KMS-11 (cell line): ENCODE measurements around the gene ATP10D.

ENCODE experiments used
- H2AFZ ChIP-seq: fragments of 200-600 bp; sonication (generic); 2 replicates; pipeline ENCODE4 v1.6.1; 2016; ENCODE audit warnings: antibody characterized with exemption, mixed run types, low read depth
- H3K27ac ChIP-seq: fragments of 200-600 bp; sonication (generic); 2 replicates; pipeline ENCODE4 v1.6.1; 2016; ENCODE audit warnings: mild to moderate bottlenecking, mixed run types
- H3K27me3 ChIP-seq: fragments of 200-600 bp; sonication (generic); 2 replicates; pipeline ENCODE4 v1.6.1; 2017; ENCODE audit warnings: mild to moderate bottlenecking, low read depth, mixed run types, moderate library complexity; ENCODE audit not compliant: insufficient read depth
- H3K36me3 ChIP-seq: fragments of 200-600 bp; sonication (generic); 2 replicates; pipeline ENCODE4 v1.6.1; 2017; ENCODE audit warnings: mild to moderate bottlenecking, mixed run types; ENCODE audit not compliant: insufficient read depth
- H3K4me1 ChIP-seq: fragments of 200-600 bp; sonication (generic); 2 replicates; pipeline ENCODE4 v1.6.1; 2016; ENCODE audit warnings: mild to moderate bottlenecking, low read depth, mixed run types; ENCODE audit not compliant: poor library complexity, severe bottlenecking
- H3K4me2 ChIP-seq: fragments of 200-600 bp; sonication (generic); 2 replicates; pipeline ENCODE4 v1.7.0; 2016; ENCODE audit warnings: mild to moderate bottlenecking, mixed run types
- H3K4me3 ChIP-seq: fragments of 200-600 bp; sonication (generic); IDR thresholded peaks from 2 replicates; pipeline ENCODE4 v1.6.1; 2017; ENCODE audit warnings: low read depth, low read length, mixed read lengths; ENCODE audit not compliant: insufficient read depth
- H3K79me2 ChIP-seq: fragments of 200-600 bp; sonication (generic); 2 replicates; pipeline ENCODE4 v1.6.1; 2016; ENCODE audit warnings: low read depth, mixed run types; ENCODE audit not compliant: insufficient read depth
- H3K9ac ChIP-seq: fragments of 200-600 bp; sonication (generic); 2 replicates; pipeline ENCODE4 v1.6.1; 2016; ENCODE audit warnings: mild to moderate bottlenecking, mixed run types
- H4K20me1 ChIP-seq: fragments of 200-600 bp; sonication (generic); 2 replicates; pipeline ENCODE4 v1.6.1; 2016; ENCODE audit warnings: mild to moderate bottlenecking, mixed run types; ENCODE audit not compliant: insufficient read depth
- CTCF ChIP-seq: fragments of 200-600 bp; sonication (generic); conservative IDR thresholded peaks from 2 replicates; pipeline ENCODE4 v1.6.1; 2017; ENCODE audit warnings: low read depth, mild to moderate bottlenecking, antibody characterized with exemption, low read length, moderate library complexity, mixed read lengths

The ATP10D gene

GRCh38 chr4:47473141-47473750 is 11.8 kb upstream of the ATP10D start:
- Histone ChIP-seq H3K4me1 (no peaks in the 10 kb centered on the region), H2AFZ (no peak overlapping the region), H3K79me2 (no peaks in the 10 kb centered on the region), H3K4me3 (no peak overlapping the region), H3K27me3 (no peaks in the 10 kb centered on the region), H3K9ac (no peak overlapping the region), H3K27ac (no peak overlapping the region), H3K4me2 (no peak overlapping the region), H4K20me1 (no peaks in the 10 kb centered on the region), H3K36me3 (no peaks in the 10 kb centered on the region)
- TF ChIP-seq CTCF, result no peak

- Histone ChIP-seq H3K4me1 (no peaks in the 10 kb centered on the region), H3K4me3 (no peak overlapping the region), H3K36me3 (no peaks in the 10 kb centered on the region), H3K4me2 (no peak overlapping the region), H3K9ac (no peak overlapping the region), H3K79me2 (no peaks in the 10 kb centered on the region), H3K27ac (no peak overlapping the region), H4K20me1 (no peaks in the 10 kb centered on the region), H3K27me3 (no peaks in the 10 kb centered on the region), H2AFZ (no peak overlapping the region)
- no peak for TF ChIP-seq CTCF
Observed at GRCh38 chr4:47474799-47475198, 10.3 kb upstream of the ATP10D start.

GRCh38 chr4:47475411-47475810 is 9.7 kb upstream of the ATP10D start:
- Histone ChIP-seq H3K27me3 (no peaks in the 10 kb centered on the region), H3K4me1 (no peaks in the 10 kb centered on the region), H4K20me1 (no peaks in the 10 kb centered on the region), H3K79me2 (no peaks in the 10 kb centered on the region), H2AFZ (no peak overlapping the region), H3K4me3 (no peak overlapping the region), H3K9ac (no peak overlapping the region), H3K4me2 (no peak overlapping the region), H3K27ac (no peak overlapping the region), H3K36me3 (no peaks in the 10 kb centered on the region)
- no peak for TF ChIP-seq CTCF

- H3K4me1 ChIP-seq, result no peaks in the 10 kb centered on the region
- no peak overlapping the region for H3K4me2 ChIP-seq
- no peaks in the 10 kb centered on the region for H3K79me2 ChIP-seq
- H3K36me3 ChIP-seq, result no peaks in the 10 kb centered on the region
- TF ChIP-seq CTCF, result no peak
- no peak overlapping the region for H3K9ac ChIP-seq
- H3K27ac ChIP-seq, result no peak overlapping the region
- no peaks in the 10 kb centered on the region for H4K20me1 ChIP-seq
- no peaks in the 10 kb centered on the region for H3K27me3 ChIP-seq
- H3K4me3 ChIP-seq, result no peak overlapping the region
- H2AFZ ChIP-seq, result no peak overlapping the region
Observed at GRCh38 chr4:47478804-47479203, 6.3 kb upstream of the ATP10D start.
